Stimulated activated naive CD8-positive, alpha-beta T cell treated with anti-CD3 and anti-CD28 coated beads, Interleukin-15, amount 100 ng/mL, for 72 hours (primary cell): ENCODE measurements around the gene ELF1.
"Not testable (repeated sequence)": the region's sequence is repeated elsewhere in the genome, so short reads cannot be mapped to it uniquely, and the experiment has no call there.

Experiments
- ATAC-seq: fragments of 150-1000 bp; cut with Tn5 transposase; 2 replicates; pipeline ENCODE4 v1.10.0; 2021; ENCODE audit warnings: mild to moderate bottlenecking, moderate library complexity
- DNase-seq, 2 donors: peaks; one replicate each; pipeline ENCODE4 v3.0.0; 2021 to 2022
- H3K27ac Mint-ChIP-seq, 2 donors: one replicate each; pipeline ENCODE4 v1.8.0; 2022; ENCODE audit warnings: mild to moderate bottlenecking in 2 of 2, mixed read lengths in 2 of 2, moderate library complexity in 2 of 2
- H3K27me3 Mint-ChIP-seq: one replicate; pipeline ENCODE4 v1.8.0; 2022; ENCODE audit warnings: mixed read lengths
- H3K4me1 Mint-ChIP-seq: one replicate; pipeline ENCODE4 v1.8.0; 2022; ENCODE audit warnings: mild to moderate bottlenecking, mixed read lengths
- H3K4me3 Mint-ChIP-seq, 2 donors: one replicate each; pipeline ENCODE4 v1.8.0; 2022; ENCODE audit warnings: mild to moderate bottlenecking in 2 of 2, mixed read lengths in 2 of 2, moderate library complexity in 1 of 2
- H3K9me3 Mint-ChIP-seq, 2 donors: one replicate each; pipeline ENCODE4 v1.8.0; 2022; ENCODE audit warnings: mixed read lengths in 2 of 2

Gene ELF1

DNA sequence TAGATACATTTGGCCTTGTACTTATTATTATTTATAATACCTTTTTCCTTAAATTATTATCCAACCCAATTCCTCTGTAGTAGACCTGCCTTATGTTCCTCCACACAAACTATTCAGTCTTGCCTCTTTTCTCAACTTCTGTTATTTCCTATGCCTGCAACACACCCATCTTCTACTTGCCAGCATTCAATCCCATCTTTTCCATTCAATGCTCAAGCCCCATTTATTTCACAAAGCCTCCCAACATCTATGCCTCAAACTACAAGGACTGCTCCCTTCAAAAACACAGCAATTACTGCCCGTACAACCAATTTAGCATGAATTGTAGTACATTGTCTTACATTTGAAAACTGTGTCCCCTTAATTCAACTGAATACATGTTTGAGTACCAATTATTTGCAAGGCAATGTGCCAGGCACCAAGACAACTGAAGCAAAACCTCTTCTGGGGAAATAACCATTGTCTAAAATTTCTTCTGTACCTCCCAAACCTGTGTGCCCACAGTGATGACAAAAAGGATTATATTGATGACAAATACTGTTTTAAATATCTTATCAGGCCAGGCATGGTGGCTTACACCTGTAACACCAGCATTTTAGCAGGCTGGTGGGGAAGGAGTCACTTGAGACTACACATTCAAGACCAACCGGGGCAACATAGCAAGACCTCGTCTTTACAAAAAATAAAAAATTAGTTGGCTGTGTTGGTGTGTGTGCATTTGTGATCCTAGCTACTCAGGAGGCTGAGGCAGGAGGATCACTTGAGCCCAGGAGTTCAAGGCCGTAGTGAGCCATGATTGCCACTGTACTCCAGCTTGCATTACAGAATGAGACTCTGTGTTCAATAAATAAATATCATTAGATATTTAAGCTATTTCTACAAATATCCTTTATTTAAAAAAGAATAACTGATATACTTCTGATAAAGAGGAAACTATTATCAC, 35.1 kb downstream of the ELF1 start:
- Mint-ChIP-seq H3K27me3 (no peaks in the 10 kb centered on the region), H3K27ac (peak overlapping the region; percentile 48 to 100), H3K4me3 (peak overlapping the region; percentile 69 to 98), H3K9me3 (no peaks in the 10 kb centered on the region), H3K4me1 (peaks cover 43% of the 10 kb centered on the region)
- peak; percentile 31 for ATAC-seq
- DNase-seq: peak in 1 of 2 donors; percentile 16

GRCh38 chr13:40983259-40983658, 35.9 kb downstream of the ELF1 start:
- Mint-ChIP-seq H3K27ac (peak overlapping the region; percentile 100), H3K27me3 (no peaks in the 10 kb centered on the region), H3K9me3 (no peaks in the 10 kb centered on the region), H3K4me1 (peaks cover 38% of the 10 kb centered on the region), H3K4me3 (peak overlapping the region; percentile 92 to 98)
- DNase-seq (no peak), ATAC-seq (no peak)

GRCh38 chr13:40982772-40983171, 36.3 kb downstream of the ELF1 start:
- peaks cover 38% of the 10 kb centered on the region for H3K4me1 Mint-ChIP-seq
- H3K27ac Mint-ChIP-seq: peak overlapping the region; percentile 100
- peak; percentile 41 to 62 for DNase-seq
- peak overlapping the region; percentile 92 to 98 for H3K4me3 Mint-ChIP-seq
- peak; percentile 80 for ATAC-seq
- no peaks in the 10 kb centered on the region for H3K9me3 Mint-ChIP-seq
- no peaks in the 10 kb centered on the region for H3K27me3 Mint-ChIP-seq

DNA sequence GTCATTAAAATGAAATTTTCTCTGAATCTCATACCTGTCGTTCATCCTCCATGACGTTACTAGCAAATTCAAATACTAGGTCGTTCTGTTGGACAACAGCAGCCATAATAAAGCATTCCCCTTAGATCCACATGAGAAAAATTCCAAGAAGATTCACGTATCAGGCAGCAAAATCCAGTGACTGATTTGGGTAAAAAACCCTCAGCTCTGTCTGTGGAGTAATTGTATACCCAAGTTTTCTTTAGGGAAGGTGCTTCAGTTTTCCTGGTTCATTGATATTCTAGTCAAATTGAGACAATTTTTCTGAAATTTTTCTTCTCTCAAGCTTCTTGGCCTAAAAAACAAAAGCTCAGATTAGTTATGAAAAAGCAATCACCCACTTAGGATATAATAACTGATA, 37.2 kb downstream of the ELF1 start:
- Mint-ChIP-seq H3K27ac (peak overlapping the region; percentile 100), H3K9me3 (no peaks in the 10 kb centered on the region), H3K4me3 (peak overlapping the region; percentile 92 to 98), H3K4me1 (peaks cover 42% of the 10 kb centered on the region), H3K27me3 (no peaks in the 10 kb centered on the region)
- ATAC-seq (no peak), DNase-seq (no peak)

DNA sequence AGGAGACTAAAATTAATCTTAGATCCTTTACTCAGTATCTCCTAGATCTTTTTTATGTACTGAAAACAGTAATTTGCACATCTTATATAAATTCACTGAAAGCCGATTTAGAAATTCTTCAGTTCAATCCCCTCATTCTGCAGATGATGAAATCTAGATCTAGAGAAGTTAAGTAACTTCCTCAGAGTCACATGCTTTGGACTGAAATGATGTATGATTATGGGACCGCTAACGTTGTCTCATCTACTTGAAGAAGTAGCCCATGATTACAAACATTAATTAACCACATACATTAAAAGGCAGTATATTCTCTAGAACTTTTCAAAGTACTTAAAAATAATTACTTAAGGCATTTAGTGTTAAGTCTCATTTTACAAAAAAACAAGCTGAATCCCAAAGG, 37.8 kb downstream of the ELF1 start:
- H3K4me1 Mint-ChIP-seq: peaks cover 46% of the 10 kb centered on the region
- peak overlapping the region; percentile 93 to 96 for H3K4me3 Mint-ChIP-seq
- no peak for DNase-seq
- no peaks in the 10 kb centered on the region for H3K27me3 Mint-ChIP-seq
- peak; percentile 65 for ATAC-seq
- peak overlapping the region; percentile 100 for H3K27ac Mint-ChIP-seq
- H3K9me3 Mint-ChIP-seq: no peaks in the 10 kb centered on the region

GRCh38 chr13:40980461-40980860, 38.7 kb downstream of the ELF1 start:
- Mint-ChIP-seq H3K4me1 (peaks cover 46% of the 10 kb centered on the region), H3K27me3 (no peaks in the 10 kb centered on the region), H3K4me3 (peak overlapping the region; percentile 93 to 96), H3K9me3 (no peaks in the 10 kb centered on the region), H3K27ac (peak overlapping the region; percentile 100)
- ATAC-seq: peak; percentile 70
- no peak for DNase-seq

DNA sequence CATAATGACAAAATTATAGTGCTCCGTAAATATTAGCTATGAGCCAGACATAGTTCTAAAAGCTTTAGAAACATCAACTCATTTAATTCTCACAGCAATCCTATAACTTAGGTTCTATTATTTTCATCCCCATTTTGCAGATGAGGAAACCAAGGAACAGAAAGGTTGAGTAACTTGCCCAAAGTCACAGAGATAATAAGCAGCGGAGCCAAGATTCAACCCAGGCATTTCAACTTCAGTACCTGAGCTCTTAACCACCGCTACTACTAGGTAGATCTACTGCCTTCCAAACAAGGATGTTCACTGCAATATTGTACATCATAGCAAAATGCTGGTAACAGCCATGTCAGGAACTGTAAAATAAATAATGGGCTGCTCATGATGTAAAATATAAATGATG, 39.9 kb downstream of the ELF1 start:
- peak overlapping the region; percentile 89 to 100 for H3K27ac Mint-ChIP-seq
- ATAC-seq (no peak), DNase-seq (no peak)
- H3K27me3 Mint-ChIP-seq: no peaks in the 10 kb centered on the region
- H3K9me3 Mint-ChIP-seq: no peaks in the 10 kb centered on the region
- peak overlapping the region; percentile 93 to 96 for H3K4me3 Mint-ChIP-seq
- H3K4me1 Mint-ChIP-seq: peaks cover 50% of the 10 kb centered on the region

GRCh38 chr13:40978109-40978508, 41.0 kb downstream of the ELF1 start:
- not testable (repeated sequence) for H3K27me3 Mint-ChIP-seq, DNase-seq
- peak overlapping the region; percentile 91 to 94 for H3K27ac Mint-ChIP-seq

DNA sequence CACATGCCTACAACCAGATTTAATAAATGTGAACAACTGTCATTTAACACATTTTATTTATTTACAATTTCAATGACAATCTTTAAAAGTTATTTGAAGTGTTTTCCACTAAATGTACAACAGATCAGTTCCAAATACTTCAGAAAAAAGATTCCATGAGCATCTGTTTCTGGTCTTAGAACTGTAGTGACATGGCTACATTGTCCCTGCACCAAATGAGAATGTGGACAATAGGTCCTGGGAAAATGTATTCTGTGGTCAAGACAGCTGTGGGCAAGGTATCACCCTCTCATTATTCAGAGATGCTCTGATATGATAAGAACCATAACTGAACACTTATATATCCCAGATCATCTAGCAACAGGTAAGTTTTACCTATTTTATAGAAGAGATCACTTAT, 43.7 kb downstream of the ELF1 start:
- no peak for DNase-seq
- Mint-ChIP-seq H3K9me3 (no peaks in the 10 kb centered on the region), H3K4me3 (peak overlapping the region; percentile 68 to 96), H3K27me3 (no peaks in the 10 kb centered on the region), H3K4me1 (peaks cover 80% of the 10 kb centered on the region), H3K27ac (no peak overlapping the region)
- ATAC-seq: no peak

More at GRCh38 chr13:40978109-40978508, 41.0 kb downstream of the ELF1 start:
- H3K9me3 Mint-ChIP-seq, ATAC-seq: not testable (repeated sequence)
- peak overlapping the region; percentile 85 to 96 for H3K4me3 Mint-ChIP-seq
- H3K4me1 Mint-ChIP-seq: peaks cover 53% of the 10 kb centered on the region

- peaks cover 87% of the 10 kb centered on the region for H3K4me1 Mint-ChIP-seq
- peak overlapping the region in 1 of 2 donors; percentile 55 for H3K27ac Mint-ChIP-seq
- DNase-seq (peak; percentile 38 to 42), ATAC-seq (peak; percentile 93)
- H3K27me3 Mint-ChIP-seq: no peaks in the 10 kb centered on the region
- no peaks in the 10 kb centered on the region for H3K9me3 Mint-ChIP-seq
- H3K4me3 Mint-ChIP-seq: peak overlapping the region; percentile 48 to 96
These were observed 44.4 kb downstream of the ELF1 start for GRCh38 chr13:40974460-40975407.

DNA sequence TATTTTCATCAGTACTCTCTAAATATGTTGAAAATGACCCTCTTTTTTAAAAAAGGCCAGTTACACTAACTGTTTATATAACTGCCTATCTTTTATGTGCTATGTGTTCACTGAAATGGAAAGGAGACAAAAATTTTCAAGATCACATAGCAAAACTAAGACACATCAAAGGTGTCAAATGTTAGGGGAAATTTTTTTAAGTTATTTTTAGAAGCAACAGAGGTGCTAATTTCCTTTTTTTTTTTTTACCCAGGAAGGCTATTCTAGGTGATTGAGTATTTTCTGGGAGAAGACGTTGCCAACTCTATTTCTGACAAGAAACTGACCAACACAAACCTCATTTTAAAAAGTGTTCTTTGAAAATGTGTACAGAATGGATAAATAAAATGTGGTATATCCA, 45.7 kb downstream of the ELF1 start:
- DNase-seq (no peak), ATAC-seq (no peak)
- Mint-ChIP-seq H3K4me3 (peak overlapping the region; percentile 35 to 68), H3K9me3 (no peaks in the 10 kb centered on the region), H3K27ac (peak overlapping the region in 1 of 2 donors; percentile 34), H3K27me3 (no peaks in the 10 kb centered on the region), H3K4me1 (peaks cover 93% of the 10 kb centered on the region)

GRCh38 chr13:40971321-40971720, 47.8 kb downstream of the ELF1 start:
- Mint-ChIP-seq H3K27ac (peak overlapping the region in 1 of 2 donors; percentile 88), H3K9me3 (no peaks in the 10 kb centered on the region), H3K4me1 (peaks cover 90% of the 10 kb centered on the region), H3K4me3 (peak overlapping the region; percentile 40 to 53), H3K27me3 (no peaks in the 10 kb centered on the region)
- no peak for DNase-seq
- ATAC-seq: no peak

DNA sequence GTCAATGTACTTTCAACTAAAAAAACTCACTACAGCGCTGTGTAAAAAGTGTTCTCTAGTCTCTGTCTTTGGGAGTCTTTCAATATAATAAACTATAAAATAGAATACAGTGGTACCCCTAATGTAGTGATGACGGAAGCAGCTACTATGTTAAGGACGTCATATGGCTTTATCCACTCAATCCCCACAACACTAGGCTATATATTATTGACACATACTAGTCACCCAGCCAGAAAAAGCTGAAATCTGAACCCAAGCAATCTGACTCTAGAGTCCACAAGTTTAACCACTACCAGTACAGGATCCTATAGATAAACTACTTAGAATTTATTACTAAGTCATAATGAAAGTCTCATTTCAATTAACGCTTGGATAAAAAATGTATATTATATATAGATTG, 48.3 kb downstream of the ELF1 start:
- Mint-ChIP-seq H3K9me3 (no peaks in the 10 kb centered on the region), H3K4me3 (peak overlapping the region in 1 of 2 donors; percentile 21), H3K4me1 (peaks cover 85% of the 10 kb centered on the region), H3K27me3 (no peaks in the 10 kb centered on the region), H3K27ac (no peak overlapping the region)
- ATAC-seq (peak; percentile 45), DNase-seq (no peak)

DNA sequence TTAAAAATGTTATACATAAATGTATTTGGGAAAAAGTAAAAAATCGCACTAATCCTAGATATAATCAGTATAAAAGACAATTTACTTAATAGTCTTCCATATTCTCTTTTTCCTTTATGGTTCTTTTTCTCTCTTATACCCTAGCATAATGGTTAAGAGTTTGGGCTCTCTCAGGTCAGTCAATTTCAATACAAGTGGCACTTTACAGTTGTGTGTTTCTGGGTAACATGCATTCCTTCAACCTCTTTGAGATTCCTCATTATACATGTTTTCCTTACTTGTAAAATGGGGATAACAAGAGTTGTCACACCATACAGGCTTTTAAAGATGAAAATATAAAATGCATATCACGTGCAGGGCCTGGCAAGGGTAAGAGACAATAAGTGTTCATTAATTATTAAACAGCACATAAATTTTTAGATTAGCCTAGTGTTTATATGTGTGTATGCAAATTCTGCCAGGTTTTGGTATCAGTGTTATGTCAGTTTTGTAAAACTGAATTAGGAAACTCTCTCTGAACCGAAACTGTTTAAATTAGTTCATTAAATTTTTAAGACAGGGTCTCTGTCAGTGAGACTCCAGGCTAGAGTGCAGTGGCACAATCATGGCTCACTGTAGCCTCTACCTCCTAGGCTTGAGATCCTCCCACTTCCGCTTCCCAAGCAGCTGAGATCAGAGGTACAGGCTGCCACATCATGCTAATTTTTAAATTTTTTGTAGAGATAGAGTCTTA, 49.8 kb downstream of the ELF1 start:
- H3K27me3 Mint-ChIP-seq: no peaks in the 10 kb centered on the region
- H3K27ac Mint-ChIP-seq: peak overlapping the region in 1 of 2 donors; percentile 0
- H3K4me3 Mint-ChIP-seq: peak overlapping the region; percentile 53 to 65
- ATAC-seq (peak; percentile 81), DNase-seq (no peak)
- H3K9me3 Mint-ChIP-seq: no peaks in the 10 kb centered on the region
- peaks cover 78% of the 10 kb centered on the region for H3K4me1 Mint-ChIP-seq
